Pons (tissue), 1 donor: ENCODE data around the gene FDXR.

Experiments
- DNase-seq: peaks from one replicate; pipeline ENCODE4 v3.0.0-alpha.2; 2016; ENCODE audit warnings: low spot score

Gene FDXR

DNA sequence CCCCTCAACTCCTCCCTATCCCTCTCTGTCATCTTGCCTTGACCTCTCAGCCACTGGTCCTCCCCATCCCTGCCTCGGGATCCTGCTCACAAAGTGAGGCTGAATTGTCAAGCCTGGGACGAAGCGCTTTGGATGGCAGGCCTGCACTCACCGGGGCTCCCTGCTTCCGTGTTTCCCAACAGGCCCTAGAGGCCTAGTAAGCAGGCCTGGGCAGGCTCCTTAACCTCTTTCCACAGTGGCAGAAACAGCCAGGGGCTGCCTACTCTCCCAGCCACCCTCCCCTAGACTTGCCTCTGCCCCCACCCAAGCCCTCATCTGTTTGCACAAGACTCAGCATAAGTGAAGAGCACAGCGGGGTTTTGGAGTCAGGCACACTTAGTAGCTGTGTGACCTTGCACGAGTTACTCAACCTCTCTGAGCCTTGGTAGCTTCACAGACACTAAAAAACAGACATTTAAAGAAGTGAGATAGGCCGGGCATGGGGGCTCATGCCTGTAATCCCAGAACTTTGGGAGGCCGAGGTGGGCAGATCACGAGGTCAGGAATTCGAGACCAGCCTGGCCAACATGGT, 25.7 kb upstream of the FDXR start:
- no peak for DNase-seq

DNA sequence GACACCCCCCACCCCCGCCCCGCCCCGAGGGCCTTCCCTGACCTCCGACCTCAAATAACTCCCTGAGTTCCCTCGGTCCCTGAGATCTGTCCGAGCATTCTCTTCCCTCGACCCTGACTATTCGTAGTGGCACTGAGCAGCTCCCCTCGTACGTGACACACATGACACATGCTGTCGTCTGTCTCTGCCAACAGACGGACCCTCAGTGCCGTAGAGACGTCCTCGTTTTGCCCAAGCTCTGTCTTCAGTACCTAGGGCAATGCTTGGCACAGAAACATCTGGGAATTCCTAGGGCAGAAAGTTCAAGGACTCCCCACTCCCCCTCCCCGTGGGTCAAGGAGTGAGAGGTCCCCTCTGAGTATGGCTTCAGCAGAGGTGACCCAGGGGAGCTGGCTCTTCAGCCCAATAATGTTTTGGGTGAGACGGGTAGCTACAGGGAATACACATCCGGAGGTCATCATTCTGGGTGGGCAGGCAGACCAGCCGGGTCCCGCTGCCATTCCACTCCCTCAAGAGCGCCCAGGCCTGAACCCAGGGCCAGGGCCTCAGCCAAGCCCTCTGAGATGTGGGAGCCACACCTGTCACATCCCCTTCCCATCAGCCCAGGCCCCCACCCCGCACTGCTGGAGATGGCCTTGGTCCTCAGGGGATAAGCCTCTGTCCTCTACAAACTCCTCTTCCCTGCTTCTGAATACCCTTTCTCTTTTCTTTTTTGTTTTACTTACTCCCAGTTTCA, 21.3 kb upstream of the FDXR start:
- no peak for DNase-seq

GRCh38 chr17:74892974-74893911, 20.4 kb upstream of the FDXR start, which contains the start of gene FADS6:
Gene FADS6 (minus strand): TSS chr17:74893633. CDS start chr17:74893595, 38 bp downstream.
- no peak for DNase-seq

- DNase-seq: no peak
Measured at GRCh38 chr17:74892013-74892841, 19.4 kb upstream of the FDXR start.

DNA sequence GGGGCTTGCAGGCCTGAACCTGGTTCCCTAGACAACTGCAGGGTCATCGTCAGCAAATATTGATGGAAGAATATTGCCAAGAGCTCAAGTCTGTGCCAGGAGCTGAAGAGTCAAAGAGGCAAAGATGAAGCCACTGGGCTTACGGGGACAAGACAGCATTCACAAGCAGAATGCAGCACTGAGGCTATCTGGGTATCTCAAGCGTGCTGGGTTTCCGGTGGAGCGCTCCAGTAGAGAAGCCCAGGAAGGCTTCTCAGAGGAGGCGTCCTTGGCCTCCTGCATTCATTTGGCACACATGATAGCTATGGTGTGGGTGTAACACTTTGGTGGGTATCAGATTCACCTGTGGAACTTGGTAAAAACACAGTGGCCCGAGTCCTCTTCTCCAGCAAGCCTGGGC, 17.8 kb upstream of the FDXR start:
- no peak for DNase-seq

DNA sequence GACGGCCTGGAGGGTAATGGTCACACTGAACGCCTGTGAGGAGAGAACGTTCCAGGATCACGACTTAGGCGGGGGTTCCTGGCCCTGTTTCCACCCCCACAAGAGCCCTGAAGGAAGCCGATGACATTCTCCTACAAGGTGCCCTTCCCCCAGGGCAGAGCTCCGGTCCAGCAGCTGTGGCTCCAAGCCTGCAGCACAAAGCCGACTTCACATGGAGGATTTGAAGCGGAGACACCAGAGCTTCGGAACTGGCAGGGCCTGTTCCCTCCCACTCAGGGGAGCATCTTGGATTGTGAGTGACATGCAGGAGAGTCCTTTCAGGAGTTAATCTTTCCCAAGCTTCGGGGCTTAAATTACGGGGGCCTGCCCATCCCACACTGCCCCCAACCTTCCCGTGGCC, 15.7 kb upstream of the FDXR start:
- no peak for DNase-seq

GRCh38 chr17:74883241-74883745, 10.5 kb upstream of the FDXR start:
- DNase-seq: no peak

DNA sequence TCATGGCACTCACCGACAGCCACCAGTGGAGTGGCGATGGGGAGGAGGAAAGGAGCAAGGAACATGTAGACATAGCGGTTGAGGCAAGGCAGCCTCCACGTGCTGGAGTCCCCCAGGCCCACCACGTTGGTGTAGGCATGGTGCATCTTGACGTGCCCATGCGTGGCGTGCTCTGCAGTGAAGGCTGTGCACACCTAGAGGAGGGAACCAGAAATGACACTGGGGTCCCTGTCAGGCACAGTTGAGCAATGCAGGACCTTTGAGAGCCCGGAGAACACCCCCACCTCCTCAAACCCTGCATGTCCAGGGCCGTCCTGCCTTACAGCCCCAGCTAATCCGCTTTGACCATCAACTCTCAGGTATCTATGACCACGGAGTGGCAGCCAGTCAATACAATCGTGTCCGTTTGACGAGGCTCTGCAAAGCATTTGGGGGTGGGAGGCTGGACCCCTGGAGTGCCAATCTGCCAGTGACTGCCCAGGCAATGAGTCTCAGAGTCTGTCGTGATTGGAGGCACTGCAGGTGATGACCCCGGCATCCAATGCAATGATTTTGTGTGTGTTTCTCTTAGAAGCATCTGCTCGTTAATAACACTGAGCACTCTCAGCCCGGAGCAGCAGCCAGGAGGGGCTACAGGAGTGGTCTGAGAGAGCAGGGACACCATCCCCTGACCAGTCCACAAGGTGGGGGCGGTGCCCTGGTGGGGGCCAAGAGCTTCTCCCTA, 9.9 kb upstream of the FDXR start:
- DNase-seq: no peak

DNA sequence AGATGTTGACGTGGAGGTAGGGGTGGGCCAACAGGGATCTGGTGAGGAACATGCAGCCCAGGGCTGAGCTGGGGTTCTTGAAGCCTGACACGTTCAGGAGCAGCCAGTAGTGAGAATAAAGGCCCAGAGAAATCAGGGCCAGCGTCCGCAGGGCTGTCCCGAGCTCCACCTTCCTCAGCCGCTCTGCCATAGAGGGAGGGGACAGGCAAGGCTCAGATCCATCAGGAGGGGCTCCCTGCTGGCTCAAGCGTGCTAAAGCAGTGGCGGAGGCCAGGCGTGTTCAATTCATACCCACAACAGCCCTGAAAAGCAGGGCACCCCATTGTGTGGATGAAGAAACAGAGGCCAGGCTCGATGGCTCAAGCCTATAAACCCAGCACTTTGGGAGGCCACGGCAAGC, 8.3 kb upstream of the FDXR start:
- no peak for DNase-seq

- DNase-seq: no peak
Measured at GRCh38 chr17:74879308-74879707, 6.5 kb upstream of the FDXR start.

DNA sequence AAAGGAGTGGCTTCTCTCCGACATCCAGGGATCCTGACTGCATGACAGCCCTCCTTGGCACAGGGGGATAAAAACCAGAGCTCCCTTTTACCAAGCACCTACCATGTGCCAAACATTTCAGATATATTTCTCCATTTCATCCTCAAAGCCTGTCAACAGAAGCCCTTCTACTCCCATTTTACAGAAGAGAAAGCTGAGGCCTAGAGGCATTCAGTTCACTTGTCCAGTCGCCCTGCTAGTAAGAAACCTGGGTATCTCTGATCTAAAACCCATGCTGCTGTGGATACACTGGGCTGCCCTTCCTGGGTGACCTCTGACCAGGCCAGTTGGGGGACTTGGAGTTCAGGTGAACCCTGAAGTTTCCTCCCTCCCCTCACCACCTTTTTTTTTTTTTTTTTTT, 5.9 kb upstream of the FDXR start:
- no peak for DNase-seq

GRCh38 chr17:74877592-74878548, 5.1 kb upstream of the FDXR start:
- no peak for DNase-seq

GRCh38 chr17:74875977-74876593, 3.3 kb upstream of the FDXR start:
- no peak for DNase-seq

DNA sequence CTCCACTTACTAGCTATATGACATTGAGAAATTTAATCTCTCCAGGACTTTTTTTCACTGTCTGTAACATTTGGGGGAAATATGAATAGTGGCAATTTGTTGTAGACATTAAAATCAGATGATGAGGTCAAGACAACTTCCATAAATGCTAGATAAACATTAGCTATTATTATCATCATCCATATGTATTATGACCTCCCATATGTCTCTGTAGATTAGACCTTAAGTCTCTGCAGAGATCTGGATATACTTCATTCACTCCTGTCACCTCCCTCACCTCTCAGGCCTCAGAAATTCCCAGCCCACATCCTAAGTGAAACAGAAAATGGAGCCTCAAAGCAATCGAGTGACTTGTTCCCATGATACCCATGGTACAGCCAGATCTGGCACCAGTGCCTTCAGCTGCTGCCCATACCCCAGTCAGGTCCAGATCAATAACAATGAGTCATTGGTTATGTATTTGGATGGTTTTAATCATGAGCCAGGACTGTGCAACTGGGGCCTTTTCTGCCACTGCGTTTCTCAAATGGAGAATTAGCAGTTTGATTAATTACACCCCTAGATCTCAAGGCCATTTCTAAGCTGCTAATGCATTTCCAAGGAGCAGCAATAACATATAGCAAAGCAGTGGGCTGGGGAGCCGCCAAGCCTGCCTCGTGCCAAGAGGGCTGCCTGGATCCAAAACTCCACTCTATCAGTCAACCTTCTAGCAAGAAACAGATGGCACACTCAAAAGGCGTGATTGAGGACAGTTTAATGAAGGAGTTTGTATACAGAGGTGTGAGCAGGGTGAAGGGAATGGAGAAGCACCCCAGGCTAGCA, 2.6 kb upstream of the FDXR start:
- no peak for DNase-seq

DNA sequence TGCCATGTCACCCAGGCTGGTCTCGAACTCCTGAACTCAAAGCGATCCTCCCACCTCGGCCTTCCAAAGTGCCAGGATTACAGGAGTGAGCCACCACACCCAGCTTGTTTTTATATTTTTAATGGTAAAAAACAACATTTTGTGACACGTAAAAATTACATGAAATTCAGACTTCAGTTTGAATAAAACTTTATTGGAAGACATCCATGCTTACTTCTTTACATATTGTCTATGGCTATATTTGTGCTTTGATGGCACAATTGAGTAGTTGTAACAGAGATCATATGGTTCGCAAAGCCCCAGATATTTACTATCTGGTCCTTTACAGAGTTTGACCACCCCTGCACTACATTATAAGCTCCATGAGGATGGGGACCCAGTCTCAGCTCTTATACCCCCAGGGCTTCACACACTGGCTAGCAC, 1.8 kb upstream of the FDXR start:
- no peak for DNase-seq

GRCh38 chr17:74873874-74874614, 1.2 kb upstream of the FDXR start:
- DNase-seq: peak; percentile 39

DNA sequence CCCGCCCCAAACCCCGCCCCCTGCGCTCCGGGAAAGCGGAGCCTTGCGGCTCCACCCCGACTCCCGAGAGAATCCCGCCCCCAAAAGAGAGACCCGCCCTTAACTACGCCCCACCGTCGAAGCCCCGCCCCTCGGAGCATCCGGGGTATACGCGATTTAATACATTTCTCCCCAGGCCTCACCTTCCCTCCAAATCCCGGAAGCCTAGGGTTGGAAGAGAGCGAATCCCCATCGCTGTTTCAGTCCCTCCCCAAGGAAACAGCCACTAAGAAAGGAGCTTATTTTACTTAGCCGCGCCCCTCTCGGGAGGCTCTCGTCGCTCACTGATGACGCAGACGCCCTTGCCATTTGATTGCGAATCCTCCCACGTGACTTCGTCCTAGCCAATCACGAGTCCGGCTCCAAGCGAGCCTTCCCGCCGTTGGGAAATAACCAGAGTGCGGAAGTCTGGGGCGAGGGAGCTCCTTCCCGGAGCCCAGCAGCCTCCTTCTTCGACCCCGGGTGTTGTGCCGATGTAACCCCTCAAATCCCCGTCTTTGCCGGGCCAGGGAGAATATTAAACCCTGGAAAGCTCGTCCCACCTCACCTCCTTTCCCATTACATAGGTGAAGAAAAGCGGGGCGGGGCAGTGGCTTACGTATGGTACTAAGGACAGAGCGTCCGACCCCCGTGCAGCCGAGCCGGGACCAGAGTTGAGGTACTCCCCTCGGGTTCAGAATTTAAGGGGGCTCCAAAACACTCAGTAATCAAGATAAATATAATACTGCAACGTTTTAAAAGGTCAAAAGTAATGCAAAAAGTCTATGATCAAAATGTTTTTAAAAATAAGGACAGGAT, 461 bp upstream of the FDXR start:
- peak; percentile 100 for DNase-seq
